CD4-positive, alpha-beta T cell treated with Interleukin-12 subunit alpha and Interleukin-12 subunit beta, for 1 hour (primary cell): ENCODE results near the gene PRXL2B.
"Not testable (repeated sequence)": the region's sequence is repeated elsewhere in the genome, so short reads cannot be mapped to it uniquely, and the experiment has no call there.

Experiments
- DNase-seq: peaks from one replicate; pipeline ENCODE4 v3.0.0-alpha.2; 2020

The PRXL2B gene

GRCh38 chr1:2551544-2551943 lies 35.0 kb upstream of the PRXL2B start:
- not testable (repeated sequence) for DNase-seq

DNA sequence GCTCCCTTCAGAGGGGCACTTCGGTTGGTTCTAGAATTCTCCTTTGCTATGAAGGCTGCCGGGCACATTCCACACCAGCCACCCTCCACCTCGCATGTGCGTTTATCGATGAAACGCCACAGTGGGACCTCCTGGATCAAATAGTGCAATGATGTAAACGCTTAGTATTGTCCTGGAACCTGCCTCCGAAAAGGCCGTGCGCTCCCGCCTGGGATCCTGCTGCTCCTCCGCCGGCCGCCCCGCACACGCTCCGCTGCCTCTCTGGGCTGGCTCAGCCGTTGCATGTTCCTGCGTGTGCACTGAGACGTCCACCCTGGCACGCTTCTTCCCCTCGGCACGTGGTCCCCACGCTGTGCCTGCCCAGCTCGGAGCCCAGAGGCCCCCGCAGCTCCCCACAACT lies 34.4 kb upstream of the PRXL2B start:
- DNase-seq, result no peak

GRCh38 chr1:2553076-2553475 lies 33.5 kb upstream of the PRXL2B start:
- DNase-seq, result not testable (repeated sequence)

- DNase-seq, result no peak
Measured at GRCh38 chr1:2553871-2554620, 32.5 kb upstream of the PRXL2B start.

DNA sequence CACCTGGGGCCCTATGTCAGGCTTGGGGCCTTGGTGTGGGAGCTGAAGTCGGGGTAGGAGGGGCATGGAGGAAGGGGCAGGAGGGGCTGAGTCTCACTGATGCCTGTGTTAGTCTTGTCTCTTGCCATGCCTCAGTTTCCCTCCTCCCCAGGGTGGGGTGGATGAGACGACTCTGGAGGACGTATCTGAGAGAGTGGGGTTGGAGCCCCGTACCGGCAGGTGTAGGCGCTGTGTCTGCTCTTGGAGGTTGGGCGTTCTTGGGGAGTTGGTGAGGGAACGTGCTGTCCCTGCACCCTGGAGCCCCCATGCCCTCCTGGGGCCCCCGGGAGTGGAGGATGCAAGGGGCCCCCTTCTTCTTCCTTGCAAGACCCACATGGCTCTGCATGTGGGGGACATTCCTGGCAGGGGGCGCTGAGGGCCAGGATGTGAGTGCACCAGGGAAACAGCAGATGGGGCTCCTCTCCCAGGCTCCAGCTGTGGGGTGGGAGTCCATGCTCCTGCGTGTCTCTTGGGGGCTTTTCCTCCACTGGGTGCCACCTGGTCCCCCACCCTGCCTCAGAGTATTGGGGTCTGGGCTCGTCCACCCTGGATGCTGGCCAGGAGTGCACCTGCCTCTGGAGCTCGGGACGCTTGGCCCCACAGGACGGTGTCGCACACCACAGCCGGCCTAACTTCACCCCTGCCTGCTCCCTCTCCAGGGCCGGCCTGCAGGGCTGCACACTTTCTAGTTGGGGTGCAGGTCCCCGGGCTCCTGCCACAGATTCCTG lies 31.8 kb upstream of the PRXL2B start:
- peak; percentile 59 for DNase-seq

DNA sequence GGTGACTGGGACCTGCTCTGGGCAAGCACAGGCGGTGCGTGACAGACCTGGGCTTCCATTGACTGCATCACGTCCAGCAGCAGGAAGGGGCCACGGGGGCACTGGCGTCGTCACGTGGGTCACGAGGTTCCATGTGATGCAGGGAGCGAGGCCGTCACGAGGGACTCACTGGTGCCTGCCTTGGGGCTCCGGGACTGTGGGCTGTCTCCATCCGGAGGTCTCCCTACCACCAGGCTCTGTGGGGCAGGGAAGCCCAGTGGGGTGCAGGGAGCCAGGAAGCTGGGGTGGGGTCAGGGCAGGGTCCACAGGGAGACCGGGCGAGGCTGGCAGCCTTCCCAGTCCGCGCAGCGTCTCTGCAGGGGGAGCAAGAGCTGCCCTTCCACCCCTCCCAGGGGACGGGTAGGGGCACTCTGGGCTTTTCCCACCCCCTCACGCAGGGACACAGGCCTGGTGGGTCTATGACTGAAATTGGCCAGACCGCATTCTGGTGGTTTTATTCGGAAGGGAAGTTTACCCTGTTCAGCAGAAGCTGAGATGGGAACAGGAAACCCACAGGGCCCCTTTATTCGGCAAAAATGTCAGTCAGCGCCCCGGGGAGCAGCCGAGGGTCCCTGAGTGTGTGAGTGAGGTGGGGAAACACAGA lies 30.8 kb upstream of the PRXL2B start:
- DNase-seq, result peak; percentile 73

DNA sequence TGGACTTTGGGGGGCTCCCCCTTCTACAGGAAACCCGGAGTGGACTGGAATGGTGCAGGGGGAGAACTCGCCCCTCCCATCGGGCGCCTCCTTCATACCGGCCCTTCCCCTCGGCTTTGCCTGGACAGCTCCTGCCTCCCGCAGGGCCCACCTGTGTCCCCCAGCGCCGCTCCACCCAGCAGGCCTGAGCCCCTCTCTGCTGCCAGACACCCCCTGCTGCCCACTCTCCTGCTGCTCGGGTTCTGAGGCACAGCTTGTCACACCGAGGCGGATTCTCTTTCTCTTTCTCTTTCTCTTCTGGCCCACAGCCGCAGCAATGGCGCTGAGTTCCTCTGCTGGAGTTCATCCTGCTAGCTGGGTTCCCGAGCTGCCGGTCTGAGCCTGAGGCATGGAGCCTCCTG lies 30.3 kb upstream of the PRXL2B start, which contains the start of gene TNFRSF14:
Gene TNFRSF14, plus strand, starts transcription at position 95 of the 401 bp plus-strand sequence. Its CDS starts 294 bp downstream, at position 389.
- peak; percentile 83 for DNase-seq

GRCh38 chr1:2556678-2557481 lies 29.7 kb upstream of the PRXL2B start:
- DNase-seq, result peak; percentile 57

GRCh38 chr1:2557482-2558400 lies 28.8 kb upstream of the PRXL2B start:
- no peak for DNase-seq

DNA sequence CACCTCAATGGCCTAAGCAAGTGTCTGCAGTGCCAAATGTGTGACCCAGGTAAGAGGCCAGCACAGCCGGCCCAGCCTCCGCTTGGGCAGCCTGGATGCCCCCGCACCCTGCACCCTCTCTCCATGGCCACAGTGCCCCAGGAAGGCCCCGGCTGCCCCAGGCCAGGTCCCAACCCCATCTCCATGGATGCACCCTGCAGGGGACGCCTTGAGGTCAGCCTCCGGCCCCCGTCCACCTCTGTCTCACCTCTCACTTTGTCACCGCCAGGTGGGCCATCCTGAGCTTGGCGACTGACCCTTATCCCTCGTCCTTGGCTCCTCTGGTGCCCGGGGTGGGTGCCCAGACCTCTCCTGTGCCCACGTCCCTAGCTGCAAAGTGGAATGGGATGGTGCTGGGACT lies 28.2 kb upstream of the PRXL2B start:
- DNase-seq, result no peak

- DNase-seq, result no peak
Measured at GRCh38 chr1:2558861-2559260, 27.7 kb upstream of the PRXL2B start.

DNA sequence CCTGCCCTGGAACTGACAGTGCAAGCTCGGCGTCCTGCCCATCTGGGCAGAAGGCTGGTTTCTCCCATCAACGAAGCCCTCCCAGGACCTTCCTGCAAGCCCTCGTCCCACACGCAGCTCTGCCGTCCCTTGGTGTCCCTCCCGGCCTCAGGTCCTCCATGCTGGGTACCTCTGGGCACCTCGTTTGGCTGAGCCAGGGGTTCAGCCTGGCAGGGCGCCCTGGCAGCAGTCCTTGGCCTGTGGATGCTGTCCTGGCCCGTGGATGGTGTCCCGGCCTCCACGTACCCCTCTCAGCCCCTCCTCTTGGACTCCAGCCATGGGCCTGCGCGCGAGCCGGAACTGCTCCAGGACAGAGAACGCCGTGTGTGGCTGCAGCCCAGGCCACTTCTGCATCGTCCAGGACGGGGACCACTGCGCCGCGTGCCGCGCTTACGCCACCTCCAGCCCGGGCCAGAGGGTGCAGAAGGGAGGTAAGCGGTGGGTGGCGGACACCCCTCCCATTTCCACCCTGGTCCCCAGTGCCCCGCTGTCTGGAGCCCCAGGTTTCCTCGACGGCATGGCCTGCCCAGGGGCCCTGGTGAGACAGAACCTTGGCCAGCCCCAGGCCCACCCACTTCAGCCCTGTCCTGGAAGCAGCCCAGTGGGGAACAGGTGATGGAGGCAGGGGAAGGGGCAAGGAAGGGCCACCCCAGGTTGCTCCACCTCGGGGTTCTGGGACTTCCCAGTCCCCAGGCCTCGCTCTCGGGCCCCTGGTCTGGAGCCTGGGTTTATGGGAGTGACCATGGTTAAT lies 26.9 kb upstream of the PRXL2B start:
- no peak for DNase-seq

DNA sequence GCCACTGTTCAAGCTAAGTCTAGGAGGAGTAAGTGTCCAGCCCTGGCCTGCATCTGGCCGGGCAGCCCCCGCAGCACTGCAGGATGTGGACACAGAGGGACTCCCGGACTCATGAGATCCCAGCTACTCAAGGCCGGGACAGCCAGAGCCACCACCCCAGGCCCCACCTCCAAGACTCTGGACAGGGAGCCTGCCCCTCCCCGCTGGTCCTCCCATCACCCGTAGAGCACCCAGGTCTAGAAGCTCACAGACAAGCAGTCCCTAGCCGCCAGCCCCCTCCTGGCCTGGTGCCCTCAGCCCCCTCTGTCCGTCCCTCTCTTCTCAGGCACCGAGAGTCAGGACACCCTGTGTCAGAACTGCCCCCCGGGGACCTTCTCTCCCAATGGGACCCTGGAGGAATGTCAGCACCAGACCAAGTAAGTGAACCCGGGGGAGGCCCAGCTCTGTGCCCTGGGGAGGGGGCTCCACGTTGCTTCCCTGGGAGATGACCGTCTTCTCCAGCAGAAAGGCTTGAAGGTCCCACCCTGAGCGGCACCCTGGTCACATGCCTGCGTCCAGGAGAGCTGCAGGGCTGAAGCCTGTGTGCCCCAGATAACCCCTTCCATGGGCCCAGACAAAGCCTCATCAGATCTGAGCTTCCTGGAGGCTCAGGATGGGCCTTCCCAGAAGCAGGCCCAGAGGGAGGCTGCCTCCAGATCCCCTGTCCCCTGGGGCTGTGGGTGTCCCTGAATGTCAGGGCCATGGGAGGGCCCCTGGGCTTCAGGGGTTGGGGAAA lies 26.1 kb upstream of the PRXL2B start:
- no peak for DNase-seq

DNA sequence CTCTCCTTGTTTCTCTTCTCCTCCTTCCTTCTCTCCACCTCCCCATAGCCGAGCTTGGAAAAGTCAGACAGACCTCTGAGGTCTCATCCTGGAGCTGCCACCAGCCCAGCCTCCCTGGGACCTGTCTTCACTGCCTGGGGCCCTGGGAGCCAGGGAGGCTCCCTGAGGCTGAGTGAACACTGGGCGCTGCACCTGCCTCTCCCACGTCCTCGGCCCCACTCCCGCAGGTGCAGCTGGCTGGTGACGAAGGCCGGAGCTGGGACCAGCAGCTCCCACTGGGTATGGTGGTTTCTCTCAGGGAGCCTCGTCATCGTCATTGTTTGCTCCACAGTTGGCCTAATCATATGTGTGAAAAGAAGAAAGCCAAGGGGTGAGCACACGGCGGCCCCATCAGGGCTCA lies 25.1 kb upstream of the PRXL2B start:
- DNase-seq, result no peak

GRCh38 chr1:2561898-2562895 lies 24.4 kb upstream of the PRXL2B start:
- peak; percentile 28 for DNase-seq

- DNase-seq, result no peak
Measured at GRCh38 chr1:2563205-2563604, 23.4 kb upstream of the PRXL2B start.

- no peak for DNase-seq
Measured at GRCh38 chr1:2564006-2564814, 22.4 kb upstream of the PRXL2B start.
